ENCODE data around the gene MMAB. TPM values are rescaled to one million over a fixed set of nuclear protein-coding genes. Genes with fewer than 3 reads are reported as not detected.

MMAB gene
- total and polyA plus RNA-seq, 2 donors (not counting 1 experiment from before 2014, with no cell fraction given) = 36.8 to 56.1 TPM

GRCh38 chr12:109597414-109597794 is 24.1 kb upstream of the MMAB start:
- H3K27me3 ChIP-seq (ENCODE audit: control insufficient read depth, insufficient read depth, low read length) = no peaks in the 10 kb centered on the region
- no peaks in the 10 kb centered on the region for H3K79me2 ChIP-seq (ENCODE audit: control insufficient read depth, insufficient read depth, low read length)
- H3K9ac ChIP-seq (ENCODE audit: insufficient read depth, low read length) = no peak overlapping the region
- no peak for DNase-seq (ENCODE audit: low read depth in 2 of 2)
- H2AFZ ChIP-seq (ENCODE audit: low read length) = no peak overlapping the region
- H3K9me3 ChIP-seq (ENCODE audit: control insufficient read depth, insufficient read depth, low read depth, low read length) = no peaks in the 10 kb centered on the region
- no peaks in the 10 kb centered on the region for H4K20me1 ChIP-seq (ENCODE audit: control insufficient read depth, extremely low read depth, insufficient read depth, low read length)
- H3K4me1 ChIP-seq (ENCODE audit: control insufficient read depth, extremely low read depth, insufficient read depth, low read length) = peaks cover 5% of the 10 kb centered on the region
- TF ChIP-seq EZH2 (IDR thresholded peaks at IDR 0.05; ENCODE audit: low read length, missing control alignments) (no peak), CTCF (conservative IDR thresholded peaks at IDR 0.05 in 1 of 2, IDR thresholded peaks at IDR 0.05 in 1 of 2; ENCODE audit: low read depth in 1 of 2, low read length in 2 of 2) (no peak)
- no peak overlapping the region for H3K4me3 ChIP-seq (replicated peaks in 1 of 4; ENCODE audit: control extremely low read depth in 1 of 4, insufficient read depth in 1 of 4, low read depth in 3 of 4, low read length in 4 of 4)
- no peak overlapping the region for H3K27ac ChIP-seq (ENCODE audit: insufficient read depth, low read length)
- peaks cover 9% of the 10 kb centered on the region for H3K36me3 ChIP-seq (ENCODE audit: control insufficient read depth, insufficient read depth, low read length)
- no peak overlapping the region for H3K4me2 ChIP-seq (ENCODE audit: extremely low read depth, insufficient read depth, low read length)

- Histone ChIP-seq H3K79me2 (ENCODE audit: control insufficient read depth, insufficient read depth, low read length) (no peaks in the 10 kb centered on the region), H3K9ac (ENCODE audit: insufficient read depth, low read length) (no peak overlapping the region), H3K4me2 (ENCODE audit: extremely low read depth, insufficient read depth, low read length) (no peak overlapping the region), H3K27ac (ENCODE audit: insufficient read depth, low read length) (no peak overlapping the region), H3K36me3 (ENCODE audit: control insufficient read depth, insufficient read depth, low read length) (peaks cover 9% of the 10 kb centered on the region), H4K20me1 (ENCODE audit: control insufficient read depth, extremely low read depth, insufficient read depth, low read length) (no peaks in the 10 kb centered on the region), H3K4me3 (replicated peaks in 1 of 4; ENCODE audit: control extremely low read depth in 1 of 4, insufficient read depth in 1 of 4, low read depth in 3 of 4, low read length in 4 of 4) (no peak overlapping the region), H3K9me3 (ENCODE audit: control insufficient read depth, insufficient read depth, low read depth, low read length) (no peaks in the 10 kb centered on the region), H3K27me3 (ENCODE audit: control insufficient read depth, insufficient read depth, low read length) (no peaks in the 10 kb centered on the region), H2AFZ (ENCODE audit: low read length) (no peak overlapping the region), H3K4me1 (ENCODE audit: control insufficient read depth, extremely low read depth, insufficient read depth, low read length) (peaks cover 5% of the 10 kb centered on the region)
- TF ChIP-seq EZH2 (IDR thresholded peaks at IDR 0.05; ENCODE audit: low read length, missing control alignments) (no peak), CTCF (conservative IDR thresholded peaks at IDR 0.05 in 1 of 2, IDR thresholded peaks at IDR 0.05 in 1 of 2; ENCODE audit: low read depth in 1 of 2, low read length in 2 of 2) (no peak)
- DNase-seq (ENCODE audit: low read depth in 2 of 2) = no peak
These were observed 23.3 kb upstream of the MMAB start for GRCh38 chr12:109596418-109597244.

GRCh38 chr12:109595321-109595902 is 22.1 kb upstream of the MMAB start:
- no peaks in the 10 kb centered on the region for H3K27me3 ChIP-seq (ENCODE audit: control insufficient read depth, insufficient read depth, low read length)
- no peaks in the 10 kb centered on the region for H4K20me1 ChIP-seq (ENCODE audit: control insufficient read depth, extremely low read depth, insufficient read depth, low read length)
- no peak for DNase-seq (ENCODE audit: low read depth in 2 of 2)
- H2AFZ ChIP-seq (ENCODE audit: low read length) = no peak overlapping the region
- H3K4me2 ChIP-seq (ENCODE audit: extremely low read depth, insufficient read depth, low read length) = no peak overlapping the region
- H3K36me3 ChIP-seq (ENCODE audit: control insufficient read depth, insufficient read depth, low read length) = peaks cover 9% of the 10 kb centered on the region
- H3K79me2 ChIP-seq (ENCODE audit: control insufficient read depth, insufficient read depth, low read length) = no peaks in the 10 kb centered on the region
- H3K4me3 ChIP-seq (replicated peaks in 1 of 4; ENCODE audit: control extremely low read depth in 1 of 4, insufficient read depth in 1 of 4, low read depth in 3 of 4, low read length in 4 of 4) = no peak overlapping the region
- no peak overlapping the region for H3K9ac ChIP-seq (ENCODE audit: insufficient read depth, low read length)
- no peaks in the 10 kb centered on the region for H3K9me3 ChIP-seq (ENCODE audit: control insufficient read depth, insufficient read depth, low read depth, low read length)
- no peak for TF ChIP-seq CTCF (conservative IDR thresholded peaks at IDR 0.05 in 1 of 2, IDR thresholded peaks at IDR 0.05 in 1 of 2; ENCODE audit: low read depth in 1 of 2, low read length in 2 of 2)
- TF ChIP-seq EZH2 (IDR thresholded peaks at IDR 0.05; ENCODE audit: low read length, missing control alignments) = no peak
- peaks cover 5% of the 10 kb centered on the region for H3K4me1 ChIP-seq (ENCODE audit: control insufficient read depth, extremely low read depth, insufficient read depth, low read length)
- H3K27ac ChIP-seq (ENCODE audit: insufficient read depth, low read length) = no peak overlapping the region

Measured in fibroblast of lung (primary cell).